Measurements from ENCODE around the gene KLHL35.
A peak's percentile ranks its signal among the peaks of the same experiment; 100 is the strongest.

The KLHL35 gene

DNA sequence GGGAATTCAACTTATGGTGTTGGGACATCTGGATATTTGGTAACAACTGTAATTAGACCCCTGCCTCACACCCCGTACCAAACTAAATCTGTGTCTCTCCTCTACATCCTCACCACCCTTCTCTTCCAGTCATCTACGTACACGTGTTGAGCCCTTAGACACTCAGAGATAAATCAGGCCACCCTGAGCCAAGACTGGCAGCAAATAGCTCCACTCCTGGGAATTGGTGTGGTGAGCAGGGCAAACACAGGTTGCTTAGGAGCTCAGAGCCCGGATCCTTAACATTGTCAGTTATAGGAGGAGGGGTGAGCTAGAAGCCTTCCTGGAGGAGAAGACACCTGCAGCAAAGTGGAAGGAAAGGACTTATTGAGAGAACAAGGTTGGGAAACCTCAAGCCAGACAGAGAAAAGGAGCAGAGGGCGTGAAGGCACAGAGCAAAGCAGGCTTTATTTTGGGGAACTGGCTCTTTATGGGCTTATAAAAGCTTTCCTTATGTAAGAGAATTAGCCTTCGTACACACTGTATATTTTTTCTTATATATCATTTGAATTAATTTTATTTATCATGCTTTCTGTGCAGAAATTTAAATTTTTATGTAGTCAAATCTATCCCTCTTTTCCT is 36.9 kb upstream of the KLHL35 start:
- FAIRE-seq (no peak), DNase-seq (ENCODE audit: low spot score) (no peak)

GRCh38 chr11:75468534-75469340 is 35.7 kb upstream of the KLHL35 start:
- FAIRE-seq (no peak), DNase-seq (ENCODE audit: low spot score) (no peak)

GRCh38 chr11:75467881-75468280 is 34.9 kb upstream of the KLHL35 start:
- DNase-seq (ENCODE audit: low spot score), result no peak
- FAIRE-seq, result no peak

- no peak for FAIRE-seq
- no peak for DNase-seq (ENCODE audit: low spot score)
Observed at GRCh38 chr11:75467311-75467710, 34.3 kb upstream of the KLHL35 start.

GRCh38 chr11:75465701-75466531 is 32.9 kb upstream of the KLHL35 start:
- FAIRE-seq (no peak), DNase-seq (ENCODE audit: low spot score) (peak; percentile 17)

DNA sequence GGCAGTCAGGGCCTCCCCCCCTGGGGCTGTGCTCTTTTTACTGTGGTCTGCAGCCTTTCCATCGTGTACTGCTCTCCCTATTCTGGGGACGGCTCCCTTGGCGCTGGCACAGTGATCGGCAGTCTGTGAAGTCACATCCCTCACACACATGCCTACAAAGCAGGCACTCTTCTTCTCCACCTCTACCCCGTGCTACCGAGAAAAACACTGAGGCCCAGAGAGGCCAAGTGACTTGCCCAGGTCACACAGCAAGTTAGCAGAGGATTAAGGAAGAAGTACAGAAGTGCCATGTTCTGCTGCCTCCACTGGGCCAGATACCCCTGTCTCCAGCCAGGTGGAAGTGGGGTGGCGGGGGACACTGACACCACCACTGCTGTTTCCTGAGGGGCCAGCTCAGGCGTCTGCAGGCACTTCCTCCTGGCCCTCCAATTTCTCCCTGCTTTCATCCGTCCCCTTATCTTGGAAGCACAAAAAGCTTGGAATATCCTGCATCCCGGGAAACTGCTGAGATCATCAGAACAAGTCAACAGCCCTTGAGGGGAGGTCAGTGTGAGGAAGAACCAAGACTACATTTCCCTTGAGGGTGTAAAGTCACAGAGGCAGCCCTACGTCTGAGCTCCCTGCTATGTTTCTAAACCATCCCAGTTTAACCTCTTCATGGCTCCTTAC is 30.2 kb upstream of the KLHL35 start:
- FAIRE-seq (no peak), DNase-seq (ENCODE audit: low spot score) (no peak)

DNA sequence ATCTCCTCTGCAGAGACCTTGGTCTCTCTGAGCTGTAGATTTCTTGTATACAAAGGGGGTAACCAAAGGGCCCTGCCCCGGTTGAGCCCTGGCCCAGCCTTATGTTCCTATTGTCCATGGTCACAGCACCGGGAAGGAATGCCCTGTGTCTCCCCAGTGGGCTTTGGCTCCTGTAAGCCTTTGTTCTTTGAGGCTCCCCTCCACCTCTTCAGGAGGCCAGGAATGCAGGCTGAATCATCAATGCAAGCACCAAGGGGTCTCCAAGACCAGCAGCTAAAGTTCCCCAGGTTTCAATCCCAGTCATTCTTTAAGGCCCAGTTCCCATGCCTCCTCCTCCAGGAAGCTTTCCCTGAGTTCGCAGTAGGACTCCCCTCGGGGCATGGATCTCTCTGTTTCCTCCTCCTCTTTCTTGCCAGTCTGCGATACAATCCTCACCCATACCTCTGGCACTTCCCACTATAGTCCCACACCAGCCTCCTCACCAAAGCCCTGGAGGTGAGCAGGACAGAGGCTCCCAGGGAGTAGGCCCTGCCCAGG is 29.2 kb upstream of the KLHL35 start:
- DNase-seq (ENCODE audit: low spot score) (no peak), FAIRE-seq (no peak)

GRCh38 chr11:75461151-75461550 is 28.1 kb upstream of the KLHL35 start:
- no peak for FAIRE-seq
- DNase-seq (ENCODE audit: low spot score), result no peak

DNA sequence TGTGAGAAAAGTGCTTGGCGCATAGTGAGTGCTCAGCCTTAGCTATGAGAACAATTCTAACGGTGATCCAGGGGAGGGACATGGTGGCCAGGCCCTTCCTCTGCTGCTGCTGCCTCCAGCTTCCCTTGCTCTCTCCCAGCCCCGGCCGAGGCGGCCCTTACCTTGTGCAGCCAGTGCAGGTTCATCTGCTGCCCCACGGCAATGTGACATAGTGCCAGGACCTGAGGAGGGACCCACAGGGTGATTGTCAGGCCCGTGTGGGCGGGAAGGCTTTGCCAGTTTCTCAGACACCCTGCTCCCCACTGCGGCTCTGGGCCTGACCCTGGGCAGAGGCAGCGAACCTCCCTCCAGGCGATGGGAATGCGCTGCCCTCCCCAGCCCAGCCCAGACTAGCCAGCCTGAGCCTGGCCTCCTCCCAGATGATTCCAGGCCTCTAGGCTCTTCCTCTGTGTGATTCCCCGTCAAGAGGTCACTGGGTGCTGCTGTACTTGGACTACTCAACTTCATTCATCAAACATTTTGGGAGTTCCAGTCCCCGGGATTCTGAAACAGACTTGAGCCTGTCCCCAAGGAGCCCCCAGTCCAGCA is 23.7 kb upstream of the KLHL35 start:
- DNase-seq (ENCODE audit: low spot score) (no peak), FAIRE-seq (no peak)

DNA sequence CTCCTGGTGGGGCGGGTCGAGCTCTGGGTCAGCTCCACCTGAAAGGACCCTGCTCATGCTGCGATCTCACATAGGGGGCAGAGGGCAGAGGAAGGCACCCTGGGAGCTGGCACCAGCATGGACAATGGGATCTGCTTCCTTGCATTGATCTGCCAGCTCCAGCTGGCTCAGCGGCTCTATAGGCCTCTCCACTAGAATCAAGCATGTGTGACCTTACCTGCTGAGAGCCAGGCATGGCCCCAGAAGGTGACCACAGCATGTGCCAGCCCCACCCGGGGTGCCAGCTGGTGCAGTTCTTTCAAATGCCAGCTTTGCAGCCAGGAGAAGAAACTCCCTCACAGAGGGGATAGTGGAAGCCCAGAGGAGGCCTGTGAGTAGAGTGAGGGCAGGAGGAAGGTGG is 22.0 kb upstream of the KLHL35 start:
- no peak for FAIRE-seq

DNA sequence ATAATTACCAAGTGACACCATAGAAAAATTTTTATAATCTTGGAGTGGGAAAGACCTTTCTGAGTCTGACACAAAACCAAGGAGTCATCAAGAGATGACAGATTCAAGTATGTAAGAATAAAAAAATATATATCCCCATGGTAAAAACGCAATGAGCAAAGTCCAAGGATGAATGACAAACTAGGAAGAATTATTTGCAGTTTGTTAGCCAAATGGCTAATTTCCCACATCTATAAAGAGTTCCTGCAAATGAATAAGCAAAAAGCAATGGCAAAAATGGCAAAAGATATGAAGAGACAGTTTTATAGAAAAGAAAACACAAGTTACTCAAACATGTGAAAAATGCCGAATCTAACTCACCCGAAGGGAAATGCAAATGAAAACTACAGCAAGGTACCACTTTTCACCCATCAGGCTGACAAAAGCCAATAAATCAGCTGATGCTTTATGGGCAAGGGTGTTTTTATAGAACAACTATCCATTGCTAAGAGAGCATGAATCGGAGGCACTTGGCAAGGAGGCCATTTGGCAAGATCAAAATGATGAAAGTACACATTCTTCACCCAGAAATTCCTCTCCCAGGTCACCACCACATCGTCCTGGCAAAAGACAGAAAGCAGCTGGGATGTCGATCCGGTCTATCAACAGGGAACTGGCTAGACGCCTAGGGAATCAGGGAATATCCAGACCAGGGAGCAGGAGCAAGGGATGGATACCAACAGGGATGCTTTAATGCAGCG is 21.1 kb upstream of the KLHL35 start:
- DNase-seq (ENCODE audit: low spot score), result no peak
- FAIRE-seq, result no peak

More for the DNA sequence above, 22.0 kb upstream of the KLHL35 start:
- DNase-seq (ENCODE audit: low spot score), result no peak

DNA sequence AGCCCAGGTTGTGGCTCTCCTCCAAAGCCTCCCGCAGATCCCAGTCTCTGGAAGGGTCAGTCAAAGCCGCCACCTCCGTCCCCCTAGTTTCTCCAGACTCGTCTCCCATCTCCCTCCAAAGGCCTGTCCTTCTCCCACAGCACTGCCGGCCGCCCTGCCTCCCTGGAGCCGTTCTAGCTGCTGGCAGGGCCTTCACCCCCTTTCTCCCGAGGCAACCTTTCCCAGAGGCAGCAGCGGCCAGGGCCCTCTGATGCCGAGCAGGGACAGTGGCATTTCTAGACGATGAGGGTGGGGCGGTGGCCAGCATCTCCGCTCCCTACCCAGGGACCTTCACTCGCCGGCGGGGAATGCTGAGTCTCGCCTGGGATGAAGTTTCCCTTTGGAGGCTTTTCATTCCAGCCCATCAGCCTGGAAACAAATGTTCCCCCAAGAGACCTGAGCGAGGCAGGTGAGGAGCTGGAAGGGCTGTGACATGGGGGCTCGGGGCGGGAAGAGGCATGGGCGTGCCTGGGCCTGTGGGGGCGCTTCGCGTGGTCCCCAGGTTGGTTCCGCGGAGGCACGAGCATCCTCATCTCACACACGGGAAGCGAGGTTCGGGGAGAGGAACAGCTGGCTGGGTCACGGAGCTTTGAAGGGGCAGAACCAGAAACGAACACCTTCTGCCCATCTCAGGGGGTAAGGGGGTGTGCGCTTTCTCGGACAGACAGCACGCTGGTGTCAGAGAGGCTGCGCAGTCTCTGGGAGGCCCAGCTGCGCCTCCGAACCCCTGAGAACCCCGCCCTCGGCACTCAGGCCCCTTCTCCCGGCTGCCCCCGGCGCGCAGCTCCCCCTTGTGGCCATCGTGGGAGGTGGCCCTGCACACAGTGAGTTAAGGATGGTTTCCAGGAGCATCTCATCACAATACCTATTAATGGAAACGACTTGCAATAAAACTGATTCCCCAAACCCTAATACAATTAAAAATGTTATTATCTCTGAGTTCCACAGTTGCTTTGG is 18.1 kb upstream of the KLHL35 start:
- peak; percentile 60 for DNase-seq (ENCODE audit: low spot score)
- FAIRE-seq, result no peak

GRCh38 chr11:75450236-75450635 is 17.2 kb upstream of the KLHL35 start:
- no peak for FAIRE-seq
- DNase-seq (ENCODE audit: low spot score), result no peak

- DNase-seq (ENCODE audit: low spot score), result no peak
- no peak for FAIRE-seq
Observed at GRCh38 chr11:75449776-75450175, 16.8 kb upstream of the KLHL35 start.

- DNase-seq (ENCODE audit: low spot score) (no peak), FAIRE-seq (no peak)
Observed at GRCh38 chr11:75449271-75449670, 16.3 kb upstream of the KLHL35 start.

- DNase-seq (ENCODE audit: low spot score) (no peak), FAIRE-seq (no peak)
Observed at GRCh38 chr11:75447415-75447814, 14.4 kb upstream of the KLHL35 start.

GRCh38 chr11:75445315-75445953 is 12.4 kb upstream of the KLHL35 start:
- DNase-seq (ENCODE audit: low spot score), result peak; percentile 75
- FAIRE-seq, result peak; percentile 77

DNA sequence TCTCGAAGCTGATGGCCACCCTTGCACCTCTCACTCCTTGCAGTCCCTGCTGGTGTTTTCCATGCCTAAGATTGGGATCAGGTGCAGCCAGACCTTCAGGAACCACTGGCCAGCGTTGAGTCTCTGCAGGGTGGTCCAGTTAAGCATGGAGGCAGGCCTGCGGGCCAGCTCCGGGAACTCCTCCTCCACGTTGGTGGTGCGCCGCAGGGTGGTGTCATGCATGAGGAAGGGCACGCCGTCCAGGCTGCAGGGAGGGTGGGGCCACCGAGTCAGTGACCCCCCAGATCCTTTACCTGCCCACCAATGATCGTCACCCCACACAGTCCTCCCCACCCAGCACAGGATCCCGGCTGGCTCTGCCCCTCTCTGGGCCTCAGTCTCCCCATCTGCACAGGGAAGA is 10.0 kb upstream of the KLHL35 start:
- no peak for FAIRE-seq
- DNase-seq (ENCODE audit: low spot score), result no peak

Data from urothelium cell line (cell line).